ENCODE data around the gene RAB23. TPM values are rescaled to one million over a fixed set of nuclear protein-coding genes. Genes with fewer than 3 reads are reported as not detected.

The RAB23 gene
- total RNA-seq, 2 experiments from 2014 or later = 3.5 to 4.1 TPM

DNA sequence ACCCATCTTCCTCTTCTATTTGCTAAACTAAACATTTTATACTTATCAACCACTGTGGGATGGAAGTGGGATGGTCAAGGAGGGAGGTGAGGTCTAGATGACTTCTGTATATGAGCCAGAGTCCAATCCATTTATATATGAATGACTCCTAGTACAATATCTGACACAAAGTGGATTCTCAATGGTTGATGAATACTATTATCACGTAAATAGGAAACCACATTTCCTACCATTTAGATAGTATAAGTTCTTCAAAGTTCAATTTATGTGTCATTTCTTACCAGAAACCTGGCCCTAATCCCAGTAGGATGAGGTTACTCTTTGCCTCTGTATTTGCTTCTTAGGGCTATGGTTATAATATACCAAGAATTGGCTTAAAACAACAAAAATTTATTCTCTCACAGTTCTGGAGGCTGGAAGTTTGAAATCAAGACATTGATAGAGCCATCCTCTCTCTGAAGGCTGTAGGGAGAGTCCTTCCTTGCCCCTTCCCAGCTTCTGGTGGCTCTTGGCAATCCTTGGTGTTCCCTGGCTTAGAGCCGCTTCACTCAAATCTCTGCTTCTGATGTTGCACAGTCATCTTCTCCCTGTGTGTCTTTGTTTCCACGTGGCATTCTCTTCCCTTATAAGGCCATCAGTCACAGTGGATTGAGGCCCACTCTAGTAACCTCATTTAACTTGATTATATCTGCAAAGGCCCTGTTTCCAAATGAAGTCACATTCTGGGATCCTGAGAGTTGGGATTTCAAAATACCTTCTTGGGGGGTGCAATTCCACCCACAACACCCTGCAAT, 41.0 kb upstream of the RAB23 start:
- intact Hi-C loops (cut with micrococcal nuclease; ENCODE audit: unreplicated experiment) = no loop called here
- DNase-seq (ENCODE audit: low spot score) = no peak
- no peak overlapping the region for H3K27ac ChIP-seq (ENCODE audit: low read depth, low read length, poor library complexity, severe bottlenecking)
- ChIA-PET CTCF (ENCODE audit: unreplicated experiment) (no interaction called here), POLR2A (no interaction called here)
- TF ChIP-seq, protein P1, sequence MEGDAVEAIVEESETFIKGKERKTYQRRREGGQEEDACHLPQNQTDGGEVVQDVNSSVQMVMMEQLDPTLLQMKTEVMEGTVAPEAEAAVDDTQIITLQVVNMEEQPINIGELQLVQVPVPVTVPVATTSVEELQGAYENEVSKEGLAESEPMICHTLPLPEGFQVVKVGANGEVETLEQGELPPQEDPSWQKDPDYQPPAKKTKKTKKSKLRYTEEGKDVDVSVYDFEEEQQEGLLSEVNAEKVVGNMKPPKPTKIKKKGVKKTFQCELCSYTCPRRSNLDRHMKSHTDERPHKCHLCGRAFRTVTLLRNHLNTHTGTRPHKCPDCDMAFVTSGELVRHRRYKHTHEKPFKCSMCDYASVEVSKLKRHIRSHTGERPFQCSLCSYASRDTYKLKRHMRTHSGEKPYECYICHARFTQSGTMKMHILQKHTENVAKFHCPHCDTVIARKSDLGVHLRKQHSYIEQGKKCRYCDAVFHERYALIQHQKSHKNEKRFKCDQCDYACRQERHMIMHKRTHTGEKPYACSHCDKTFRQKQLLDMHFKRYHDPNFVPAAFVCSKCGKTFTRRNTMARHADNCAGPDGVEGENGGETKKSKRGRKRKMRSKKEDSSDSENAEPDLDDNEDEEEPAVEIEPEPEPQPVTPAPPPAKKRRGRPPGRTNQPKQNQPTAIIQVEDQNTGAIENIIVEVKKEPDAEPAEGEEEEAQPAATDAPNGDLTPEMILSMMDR (conservative IDR thresholded peaks at IDR 0.05; ENCODE audit: low read length) = no peak
- no peak for TF ChIP-seq EZH2phosphoT487 (IDR thresholded peaks at IDR 0.05; ENCODE audit: borderline replicate concordance, low read depth, low read length)
- BruUV-seq (replicated peaks) = no TSS peak
- H3K4me1 ChIP-seq (ENCODE audit: insufficient read depth, low read length, poor library complexity, severe bottlenecking) = no peaks in the 10 kb centered on the region
- H3K79me2 ChIP-seq (ENCODE audit: insufficient read depth, low read depth, low read length) = no peaks in the 10 kb centered on the region
- H3K36me3 ChIP-seq (ENCODE audit: insufficient read depth, low read length) = no peaks in the 10 kb centered on the region
- no peaks in the 10 kb centered on the region for H3K9me3 ChIP-seq (ENCODE audit: low read length)
- H3K4me3 ChIP-seq (ENCODE audit: low read depth, low read length, poor library complexity, severe bottlenecking) = no peak overlapping the region
- H3K4me2 ChIP-seq (ENCODE audit: low read length) = no peak overlapping the region
- no peaks in the 10 kb centered on the region for H3K9me2 ChIP-seq (ENCODE audit: insufficient read depth, low read length)
- H4K20me1 ChIP-seq (ENCODE audit: insufficient read depth, low read length) = no peaks in the 10 kb centered on the region
- no peak overlapping the region for H2AFZ ChIP-seq (ENCODE audit: low read length)

DNA sequence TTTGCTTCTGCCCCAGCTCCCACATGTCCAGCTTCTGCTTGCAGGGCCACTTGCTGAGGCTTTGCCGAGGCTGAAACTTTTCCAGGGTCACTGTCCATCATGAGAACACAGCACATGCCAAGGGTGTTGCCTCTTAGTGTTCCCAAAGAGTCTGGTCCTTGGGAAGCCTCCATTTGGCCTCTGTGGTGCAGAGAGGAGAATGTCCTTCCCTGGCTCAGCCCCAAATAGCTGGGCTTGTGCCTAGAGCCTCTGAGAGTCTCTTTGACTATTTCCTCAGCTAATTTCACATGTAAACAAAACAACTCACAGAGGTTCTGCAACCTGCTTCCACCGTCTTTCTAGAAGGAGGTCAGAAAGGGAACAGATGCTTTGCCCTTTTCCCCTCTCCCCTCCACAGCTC, 40.4 kb upstream of the RAB23 start:
- CTCF ChIA-PET (ENCODE audit: unreplicated experiment) = no interaction called here
- no peak overlapping the region for H3K27ac ChIP-seq (ENCODE audit: low read depth, low read length, poor library complexity, severe bottlenecking)
- H3K4me2 ChIP-seq (ENCODE audit: low read length) = no peak overlapping the region
- intact Hi-C loops (cut with micrococcal nuclease; ENCODE audit: unreplicated experiment) = no loop called here
- no peaks in the 10 kb centered on the region for H3K9me2 ChIP-seq (ENCODE audit: insufficient read depth, low read length)
- H3K4me3 ChIP-seq (ENCODE audit: low read depth, low read length, poor library complexity, severe bottlenecking) = no peak overlapping the region
- no TSS peak for BruUV-seq (replicated peaks)
- no peaks in the 10 kb centered on the region for H4K20me1 ChIP-seq (ENCODE audit: insufficient read depth, low read length)
- no peak overlapping the region for H2AFZ ChIP-seq (ENCODE audit: low read length)
- DNase-seq (ENCODE audit: low spot score) = no peak
- H3K36me3 ChIP-seq (ENCODE audit: insufficient read depth, low read length) = no peaks in the 10 kb centered on the region
- POLR2A ChIA-PET = interaction anchor here (1.4 kb wide), 1 partner anchor 28 kb away, joined by 5 read pairs; no protein-coding TSS in a partner anchor
- H3K9me3 ChIP-seq (ENCODE audit: low read length) = no peaks in the 10 kb centered on the region
- no peaks in the 10 kb centered on the region for H3K79me2 ChIP-seq (ENCODE audit: insufficient read depth, low read depth, low read length)
- TF ChIP-seq, protein P1 (conservative IDR thresholded peaks at IDR 0.05; ENCODE audit: low read length) = no peak
- no peak for TF ChIP-seq EZH2phosphoT487 (IDR thresholded peaks at IDR 0.05; ENCODE audit: borderline replicate concordance, low read depth, low read length)
- H3K4me1 ChIP-seq (ENCODE audit: insufficient read depth, low read length, poor library complexity, severe bottlenecking) = no peaks in the 10 kb centered on the region

DNA sequence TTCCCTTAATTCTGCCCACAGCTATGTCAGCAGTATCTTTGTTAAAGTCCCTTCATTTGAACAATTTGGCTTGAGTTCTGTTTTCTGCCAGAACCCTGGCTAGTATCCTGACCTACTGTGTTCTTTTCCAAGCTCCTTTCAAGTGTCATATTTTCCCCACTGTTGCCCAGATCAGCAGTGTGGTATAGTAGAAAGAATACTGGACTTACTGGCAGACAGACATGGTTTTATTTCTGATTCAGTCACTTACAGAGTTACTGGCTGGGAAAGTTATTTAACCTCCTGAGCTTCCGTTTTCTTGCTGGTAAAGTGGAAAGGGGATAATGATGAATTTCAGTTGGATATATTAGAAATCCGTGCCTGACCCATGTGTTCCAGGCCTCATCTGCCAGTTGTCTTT, 39.8 kb upstream of the RAB23 start:
- H3K4me3 ChIP-seq (ENCODE audit: low read depth, low read length, poor library complexity, severe bottlenecking) = no peak overlapping the region
- no peaks in the 10 kb centered on the region for H3K79me2 ChIP-seq (ENCODE audit: insufficient read depth, low read depth, low read length)
- TF ChIP-seq, protein P1 (conservative IDR thresholded peaks at IDR 0.05; ENCODE audit: low read length) = no peak
- TF ChIP-seq EZH2phosphoT487 (IDR thresholded peaks at IDR 0.05; ENCODE audit: borderline replicate concordance, low read depth, low read length) = no peak
- H3K27ac ChIP-seq (ENCODE audit: low read depth, low read length, poor library complexity, severe bottlenecking) = no peak overlapping the region
- CTCF ChIA-PET (ENCODE audit: unreplicated experiment) = no interaction called here
- no peak for DNase-seq (ENCODE audit: low spot score)
- POLR2A ChIA-PET = interaction anchor here (1.4 kb wide), 1 partner anchor 28 kb away, joined by 5 read pairs; no protein-coding TSS in a partner anchor
- no peak overlapping the region for H2AFZ ChIP-seq (ENCODE audit: low read length)
- no peak overlapping the region for H3K4me2 ChIP-seq (ENCODE audit: low read length)
- intact Hi-C loops (cut with micrococcal nuclease; ENCODE audit: unreplicated experiment) = no loop called here
- no peaks in the 10 kb centered on the region for H3K36me3 ChIP-seq (ENCODE audit: insufficient read depth, low read length)
- no TSS peak for BruUV-seq (replicated peaks)
- no peaks in the 10 kb centered on the region for H4K20me1 ChIP-seq (ENCODE audit: insufficient read depth, low read length)
- no peaks in the 10 kb centered on the region for H3K9me2 ChIP-seq (ENCODE audit: insufficient read depth, low read length)
- no peaks in the 10 kb centered on the region for H3K4me1 ChIP-seq (ENCODE audit: insufficient read depth, low read length, poor library complexity, severe bottlenecking)
- H3K9me3 ChIP-seq (ENCODE audit: low read length) = no peaks in the 10 kb centered on the region
